AG08396 (cell line): ENCODE data around the gene SAT1.

ENCODE experiments used
- DNase-seq: peaks from one replicate; pipeline ENCODE4 v3.0.0; 2012; ENCODE audit warnings: low spot score, mixed read lengths

The SAT1 gene

GRCh38 chrX:23776363-23776762, 6.6 kb upstream of the SAT1 start:
- DNase-seq, result no peak

- peak; percentile 25 for DNase-seq
Observed at GRCh38 chrX:23779025-23779424, 3.9 kb upstream of the SAT1 start.

- DNase-seq, result no peak
Observed at GRCh38 chrX:23782455-23782854, 518 bp upstream of the SAT1 start.

DNA sequence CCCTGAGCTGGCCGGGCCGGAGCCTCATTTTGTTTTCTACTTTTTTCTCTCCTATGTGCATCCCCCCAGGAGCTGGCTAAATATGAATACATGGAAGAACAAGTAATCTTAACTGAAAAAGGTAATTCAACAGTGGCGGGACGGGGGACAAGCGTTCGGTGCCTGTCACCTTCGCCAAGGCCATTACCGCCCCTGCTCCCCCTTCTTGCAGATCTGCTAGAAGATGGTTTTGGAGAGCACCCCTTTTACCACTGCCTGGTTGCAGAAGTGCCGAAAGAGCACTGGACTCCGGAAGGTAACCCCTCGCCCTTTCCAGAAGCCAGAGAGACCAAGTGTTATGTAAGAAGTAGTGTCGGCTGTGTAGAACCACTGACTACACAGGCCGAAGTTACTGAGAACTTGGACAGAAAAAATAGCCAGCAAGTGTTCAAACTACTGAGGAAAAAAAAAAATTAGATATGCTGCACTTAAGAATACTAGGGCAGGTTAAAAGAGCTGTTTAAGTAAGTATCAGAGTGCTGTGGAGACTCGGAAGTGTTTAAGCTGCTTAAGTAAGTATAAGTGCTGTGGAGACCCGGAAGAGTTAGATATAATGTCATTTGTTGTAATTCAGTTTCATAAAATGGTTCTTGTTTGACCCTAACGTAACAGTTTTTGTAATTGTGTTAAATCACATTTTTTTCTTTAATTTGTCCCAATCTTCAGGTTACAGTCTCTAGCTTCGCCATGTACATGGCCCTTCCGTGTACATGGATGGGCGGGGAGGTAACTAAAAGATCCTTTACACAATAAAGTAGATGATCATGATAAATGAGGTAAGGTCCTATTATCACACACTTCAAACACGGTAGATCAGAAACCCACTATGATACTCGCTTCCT, 856 bp downstream of the SAT1 start:
- DNase-seq, result no peak

DNA sequence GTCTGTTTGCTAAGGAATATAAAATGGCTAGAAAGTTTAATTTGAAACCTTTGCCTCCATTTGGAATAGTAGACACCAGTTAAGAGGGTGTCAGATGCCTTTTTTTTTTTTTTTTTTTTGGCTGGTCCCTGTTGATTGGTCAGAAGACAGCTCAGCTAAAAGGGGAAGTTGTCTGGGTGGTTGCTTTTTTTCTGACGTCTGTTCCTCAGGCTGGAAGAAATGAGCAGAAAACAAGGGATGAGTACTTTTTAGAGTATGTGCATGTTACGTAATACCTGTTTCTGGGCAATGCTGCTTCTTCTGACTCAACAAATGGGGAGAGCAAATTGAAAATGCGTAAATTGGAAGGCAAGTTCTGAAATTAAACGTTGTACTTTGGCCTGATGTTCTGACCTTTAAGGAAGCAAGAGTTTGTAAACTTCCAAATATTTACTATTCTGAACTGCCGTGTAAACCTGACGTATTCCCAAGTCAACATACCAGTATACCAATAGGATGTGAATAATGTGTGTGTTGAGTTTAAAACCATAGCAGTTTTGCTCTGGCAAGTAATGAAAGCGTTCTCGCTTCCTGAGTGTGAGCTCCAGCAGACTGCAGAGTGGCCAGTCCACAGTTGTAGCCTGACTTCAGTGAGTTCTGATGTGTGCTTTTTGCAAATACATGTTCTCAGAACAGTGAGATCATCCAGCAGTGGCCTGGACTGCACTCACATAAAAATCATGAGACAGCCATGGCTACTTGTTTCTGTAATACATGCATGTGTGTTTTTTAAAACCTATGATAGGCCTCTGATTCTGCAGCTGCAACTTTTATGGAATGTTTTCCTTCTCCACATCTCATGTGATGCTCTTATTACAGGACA, 1.7 kb downstream of the SAT1 start:
- peak; percentile 52 for DNase-seq

DNA sequence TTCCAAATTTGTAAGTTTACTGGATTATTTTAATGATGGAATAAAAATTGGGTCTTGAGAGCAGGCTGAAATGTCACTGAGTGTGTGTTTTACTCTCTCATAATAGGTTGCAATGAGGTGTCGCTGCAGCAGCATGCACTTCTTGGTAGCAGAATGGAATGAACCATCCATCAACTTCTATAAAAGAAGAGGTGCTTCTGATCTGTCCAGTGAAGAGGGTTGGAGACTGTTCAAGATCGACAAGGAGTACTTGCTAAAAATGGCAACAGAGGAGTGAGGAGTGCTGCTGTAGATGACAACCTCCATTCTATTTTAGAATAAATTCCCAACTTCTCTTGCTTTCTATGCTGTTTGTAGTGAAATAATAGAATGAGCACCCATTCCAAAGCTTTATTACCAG, 2.6 kb downstream of the SAT1 start:
- no peak for DNase-seq

GRCh38 chrX:23786268-23786815, 3.4 kb downstream of the SAT1 start:
- DNase-seq, result no peak

GRCh38 chrX:23787745-23788118, 4.8 kb downstream of the SAT1 start:
- no peak for DNase-seq

- DNase-seq, result no peak
Observed at GRCh38 chrX:23788521-23788920, 5.5 kb downstream of the SAT1 start.

DNA sequence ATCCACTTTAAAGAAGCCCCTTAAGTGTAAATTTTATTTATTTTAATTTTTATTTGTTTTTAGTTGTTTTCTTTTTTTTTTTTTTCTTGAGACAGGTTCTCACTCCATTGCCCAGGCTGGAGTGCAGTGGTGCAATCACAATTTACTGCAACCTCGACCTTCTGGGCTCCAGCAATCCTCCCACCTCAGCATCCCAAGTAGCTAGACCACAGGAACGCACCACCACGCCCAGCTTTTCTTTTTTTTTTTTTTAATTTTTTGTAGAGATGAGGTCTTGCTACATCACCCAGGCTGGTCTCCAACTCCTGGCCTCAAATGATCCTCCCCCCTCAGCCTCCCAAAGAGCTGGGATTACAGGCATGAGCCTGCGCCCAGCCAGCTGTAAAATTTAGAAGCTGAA, 6.0 kb downstream of the SAT1 start:
- no peak for DNase-seq

DNA sequence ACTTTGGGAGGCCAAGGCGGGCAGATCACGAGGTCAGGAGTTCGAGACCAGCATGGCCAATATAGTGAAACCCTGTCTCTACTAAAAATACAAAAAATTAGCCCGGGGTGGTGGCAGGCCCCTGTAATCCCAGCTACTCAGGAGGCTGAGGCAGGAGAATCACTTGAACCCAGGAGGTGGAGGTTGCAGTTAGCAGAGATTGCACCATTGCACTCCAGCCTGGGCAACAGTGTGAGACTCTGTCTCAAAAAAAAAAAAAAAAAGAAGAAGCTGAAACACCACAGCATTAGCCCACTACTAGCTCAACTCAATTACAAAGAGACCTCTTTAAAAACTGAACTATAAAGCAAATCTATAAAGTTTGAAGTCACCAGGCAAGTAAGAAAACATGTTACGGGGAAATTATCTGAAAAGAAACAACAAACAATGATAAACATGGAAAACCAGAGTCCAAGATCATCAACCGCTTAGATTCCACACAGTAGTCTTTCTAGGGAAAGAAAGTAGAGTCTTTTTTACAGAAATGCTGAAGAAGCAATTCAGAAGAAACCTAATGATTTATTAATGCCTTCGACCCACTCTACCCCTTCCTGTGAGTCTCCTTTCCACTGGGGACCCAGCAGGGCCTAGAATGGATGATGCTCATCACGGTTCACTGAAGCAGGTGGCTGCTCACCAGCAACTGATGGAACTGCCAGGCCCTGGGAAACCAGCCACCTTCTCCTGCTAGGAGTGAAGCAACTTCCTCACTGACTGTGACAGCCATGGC, 6.6 kb downstream of the SAT1 start:
- DNase-seq, result no peak

GRCh38 chrX:23790155-23790497, 7.2 kb downstream of the SAT1 start:
- DNase-seq, result no peak

GRCh38 chrX:23792861-23793553, 10.0 kb downstream of the SAT1 start:
- DNase-seq, result no peak

DNA sequence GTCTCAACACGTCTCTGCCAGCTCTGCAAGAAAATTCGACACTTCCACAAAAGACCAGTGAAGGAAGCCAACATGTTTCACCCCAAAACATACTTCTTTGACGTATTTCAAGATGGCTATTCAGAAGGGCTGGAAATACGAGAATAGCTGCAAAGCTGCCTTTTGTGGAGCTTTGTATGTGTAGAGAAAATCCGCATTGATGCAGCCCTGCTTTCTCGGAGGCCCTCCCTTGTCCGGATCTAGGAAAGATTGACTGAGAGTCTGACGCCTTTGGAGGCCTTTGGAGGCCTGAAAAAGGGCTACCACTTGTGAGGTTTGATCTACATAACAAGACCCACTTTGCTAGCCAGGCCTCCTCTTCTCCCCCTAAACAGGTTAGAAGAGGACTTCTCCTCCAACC, 12.2 kb downstream of the SAT1 start:
- DNase-seq, result no peak

GRCh38 chrX:23797371-23798128, 14.6 kb downstream of the SAT1 start:
- no peak for DNase-seq

DNA sequence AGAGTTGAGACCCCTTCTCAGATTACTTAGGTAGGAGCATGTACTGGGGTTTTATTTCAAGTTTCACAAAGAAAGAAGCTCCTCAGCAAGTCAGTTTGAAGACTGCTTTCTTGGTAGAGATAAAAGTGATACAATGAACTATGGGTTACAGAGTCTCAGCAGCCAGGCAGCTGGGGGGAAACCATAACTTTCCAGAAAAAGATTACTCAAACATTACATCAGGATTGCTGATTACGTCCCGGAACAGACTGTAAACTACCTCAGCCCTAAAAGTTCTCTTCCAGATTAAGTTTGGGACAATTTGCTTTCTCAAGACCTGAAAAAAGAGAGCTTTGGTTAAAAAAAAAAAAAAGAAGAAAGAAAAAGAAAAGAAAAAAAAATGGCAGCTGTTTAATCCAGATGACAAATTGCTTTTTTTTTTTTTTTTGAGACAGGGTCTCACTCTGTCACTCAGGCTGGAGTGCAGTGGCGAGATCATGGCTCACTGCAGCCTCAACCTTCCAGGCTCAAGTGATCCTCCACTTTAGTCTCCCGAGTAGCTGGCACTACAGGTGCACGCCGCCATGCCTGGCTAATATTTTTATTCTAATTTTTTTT, 16.6 kb downstream of the SAT1 start:
- DNase-seq, result no peak

GRCh38 chrX:23802431-23802830, 19.5 kb downstream of the SAT1 start:
- DNase-seq, result no peak

GRCh38 chrX:23803931-23804381, 21.0 kb downstream of the SAT1 start:
- no peak for DNase-seq

GRCh38 chrX:23804578-23804977, 21.6 kb downstream of the SAT1 start:
- DNase-seq, result no peak

DNA sequence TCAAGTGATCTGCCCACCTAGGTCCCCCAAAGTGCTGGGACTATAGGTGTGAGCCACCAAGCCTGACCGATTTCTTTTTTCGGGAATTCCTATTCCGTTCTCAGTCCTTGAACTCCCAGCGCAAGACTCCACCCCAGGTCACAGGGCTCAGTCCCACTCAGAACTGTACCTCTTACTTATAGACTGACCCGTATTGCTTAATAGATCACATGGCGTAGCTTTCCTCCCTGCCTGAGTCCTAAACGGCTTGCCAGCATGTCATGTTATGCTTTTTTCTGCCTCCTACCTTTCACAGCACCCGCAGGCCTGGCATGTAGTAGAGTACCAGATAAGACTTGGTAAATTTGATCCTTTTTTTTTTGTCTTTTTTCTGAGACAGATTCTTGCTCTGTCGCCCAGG, 22.4 kb downstream of the SAT1 start:
- DNase-seq, result no peak
